K562 (cell line): ENCODE results near the gene RECK. TPM values are rescaled to one million over a fixed set of nuclear protein-coding genes. Genes with fewer than 3 reads are reported as not detected.

Experiments
- ATAC-seq: fragments of 200-7000 bp; cut with Tn5 transposase; 3 replicates; pipeline ENCODE4 v1.9.1; 2020; ENCODE audit warnings: moderate library complexity
- BruUV-seq: library from RNA; stranded (reverse); fragments of 400-500 nt; replicated peaks from 2 replicates; lab custom pipeline; 2021; lab: Mats Ljungman, UMichigan
- CTCF ChIA-PET: fragments of 300-600 bp; formaldehyde crosslinking; extraction: SDS; loops from one replicate; lab custom pipeline; 2021; ENCODE audit warnings: low intra/inter-chr PET ratio; lab: Yijun Ruan, JAX
- POLR2A ChIA-PET: fragments of 300-600, 350-650 bp; sonication (Branson Sonifier 250); formaldehyde crosslinking; extraction: SDS; loops from one replicate; lab custom pipeline; 2021; ENCODE audit warnings: antibody characterized with exemption, inconsistent platforms; lab: Yijun Ruan, JAX
- DNase-seq, 4 experiments: peaks; one replicate each; pipeline versions ENCODE4 v3.0.0 to v3.0.0-alpha.2; 2011 to 2018; ENCODE audit warnings: low spot score in 3 of 4, mixed read lengths in 3 of 4; ENCODE audit errors: extremely low read depth in 1 of 4
- FAIRE-seq: peaks from 2 replicates; lab custom pipeline; 2011; peaks lifted over from hg19 to GRCh38; lab: Jason Lieb, UNC
- H2AFZ ChIP-seq: 2 replicates; pipeline ENCODE4 v1.6.0; 2011; ENCODE audit warnings: low read depth, low read length, control low read depth, inconsistent platforms
- H3K27ac ChIP-seq: fragments of 200-600 bp; 3 replicates; pipeline ENCODE4 v1.8.0; 2011; ENCODE audit warnings: low read depth, mild to moderate bottlenecking, control low read depth, inconsistent platforms, low read length, moderate library complexity, mixed read lengths; ENCODE audit errors: extremely low read depth
- H3K27me3 ChIP-seq, 2 experiments: fragments of 300-600 bp in 1 of 2; 2 replicates in 1 of 2; 3 replicates in 1 of 2; pipeline versions ENCODE4 v1.6.0 to v1.8.0; 2011; ENCODE audit warnings: inconsistent platforms in 2 of 2, low read length in 2 of 2, mild to moderate bottlenecking in 1 of 2, mixed read lengths in 1 of 2, moderate library complexity in 1 of 2; ENCODE audit not compliant: control insufficient read depth in 2 of 2, insufficient read depth in 2 of 2
- H3K36me3 ChIP-seq: fragments of 300-600 bp; 3 replicates; pipeline ENCODE4 v1.8.0; 2011; ENCODE audit warnings: mild to moderate bottlenecking, low read length, inconsistent platforms; ENCODE audit not compliant: control insufficient read depth, insufficient read depth
- H3K4me1 ChIP-seq, 2 experiments: fragments of 200-600 bp in 1 of 2; replicated peaks in 1 of 2; 2 replicates in 1 of 2; 3 replicates in 1 of 2; pipeline versions ENCODE4 v1.5.1 to v1.8.0; 2011; ENCODE audit warnings: inconsistent platforms in 2 of 2, low read length in 2 of 2, mild to moderate bottlenecking in 1 of 2, mixed read lengths in 1 of 2, moderate library complexity in 1 of 2; ENCODE audit not compliant: control insufficient read depth in 2 of 2, insufficient read depth in 2 of 2
- H3K4me2 ChIP-seq: 2 replicates; pipeline ENCODE4 v1.6.1; 2011; ENCODE audit warnings: low read length, control low read depth, inconsistent platforms, mixed read lengths; ENCODE audit not compliant: insufficient read depth
- H3K4me3 ChIP-seq: fragments of 200-600 bp; sonication (generic), shearing (Covaris generic); 2 replicates; pipeline ENCODE4 v1.5.1; 2016; ENCODE audit warnings: control low read depth, inconsistent platforms
- H3K79me2 ChIP-seq: fragments of 200-600 bp; 3 replicates; pipeline ENCODE4 v1.8.0; 2011; ENCODE audit warnings: low read length, inconsistent platforms; ENCODE audit not compliant: control insufficient read depth, insufficient read depth
- H3K9ac ChIP-seq, 2 experiments: 2 replicates each; pipeline versions ENCODE4 v1.6.0 to v1.6.1; 2011; ENCODE audit warnings: low read depth in 2 of 2, low read length in 2 of 2, control low read depth in 1 of 2, inconsistent platforms in 1 of 2, mild to moderate bottlenecking in 1 of 2, mixed read lengths in 1 of 2; ENCODE audit not compliant: insufficient read depth in 1 of 2
- H3K9me1 ChIP-seq: one replicate; pipeline ENCODE4 v1.6.0; 2011; ENCODE audit warnings: inconsistent platforms, mild to moderate bottlenecking, low read length, moderate library complexity; ENCODE audit not compliant: control insufficient read depth, insufficient read depth
- H3K9me3 ChIP-seq: replicated peaks from 2 replicates; pipeline ENCODE4 v1.5.1; 2011; ENCODE audit warnings: low read depth, low read length, inconsistent platforms; ENCODE audit not compliant: control insufficient read depth, insufficient read depth
- H4K20me1 ChIP-seq: replicated peaks from 2 replicates; pipeline ENCODE4 v1.6.1; 2011; ENCODE audit warnings: low read length, inconsistent platforms, mixed read lengths; ENCODE audit not compliant: control insufficient read depth, insufficient read depth
- BCLAF1 ChIP-seq, 2 experiments: fragments of 450-650 bp in 1 of 2; IDR thresholded peaks; 2 replicates each; pipeline ENCODE4 v1.6.1; 2011 to 2017; ENCODE audit warnings: low read depth in 2 of 2, antibody characterized with exemption in 1 of 2, borderline replicate concordance in 1 of 2, low read length in 1 of 2, mild to moderate bottlenecking in 1 of 2, mixed read lengths in 1 of 2; ENCODE audit not compliant: control insufficient read depth in 1 of 2
- COPS2 ChIP-seq: fragments of 450-650 bp; conservative IDR thresholded peaks from 2 replicates; pipeline ENCODE4 v1.6.1; 2016; ENCODE audit warnings: mild to moderate bottlenecking, moderate library complexity
- FOXJ2 ChIP-seq: fragments of 200-800 bp; sonication (Bioruptor generic); IDR thresholded peaks from 2 replicates; pipeline ENCODE4 v1.6.1; 2016; ENCODE audit warnings: missing genetic modification characterization, missing compliant biosample characterization
- HIVEP1 ChIP-seq: fragments of 250-450 bp; sonication (Bioruptor Pico); IDR thresholded peaks from 2 replicates; pipeline ENCODE4 v1.4.0; 2020; ENCODE audit warnings: mild to moderate bottlenecking
- KHSRP ChIP-seq: fragments of 450-650 bp; IDR thresholded peaks from 2 replicates; pipeline ENCODE4 v1.6.1; 2017
- SP1 ChIP-seq: sonication (generic); formaldehyde crosslinking; IDR thresholded peaks from 2 replicates; pipeline ENCODE4 v1.8.1; 2022; ENCODE audit warnings: mild to moderate bottlenecking, missing genetic modification reagents
- TBL1XR1 ChIP-seq, 2 experiments: IDR thresholded peaks; 2 replicates each; pipeline ENCODE4 v1.6.1; 2012; ENCODE audit warnings: improper control_type of control experiment in 2 of 2, low read length in 2 of 2, mild to moderate bottlenecking in 1 of 2
- TSHZ1 ChIP-seq: fragments of 250-450 bp; sonication (Bioruptor Pico); IDR thresholded peaks from 2 replicates; pipeline ENCODE4 v1.4.0; 2020; ENCODE audit warnings: mild to moderate bottlenecking, moderate library complexity
- ZBED1 ChIP-seq: IDR thresholded peaks from 2 replicates; pipeline ENCODE4 v1.6.1; 2014
- ZNF785 ChIP-seq: fragments of 250-450 bp; sonication (Bioruptor Pico); IDR thresholded peaks from 2 replicates; pipeline ENCODE4 v1.4.0; 2020; ENCODE audit warnings: mild to moderate bottlenecking
- WGBS: fragments of 100-300 bp; shearing (Covaris generic); methylation state at CpG from one replicate; pipeline ENCODE4 v1.1.6; 2016; ENCODE audit warnings: low coverage, mixed read lengths; ENCODE audit not compliant: insufficient coverage; ENCODE audit errors: missing lambda C conversion rate; 5-methylcytosine and 5-hydroxymethylcytosine counted together
- in situ Hi-C: fragments of 300-500 bp; cut with MboI; formaldehyde crosslinking; loops from 4 replicates; pipeline ENCODE4 v1.15.0; 2018; ENCODE audit warnings: inconsistent platforms, mixed read lengths
- intact Hi-C: fragments of 100-400 bp; cut with micrococcal nuclease; formaldehyde crosslinking; loops from 2 replicates; pipeline ENCODE4 v1.14.2; 2022
- polyA plus RNA-seq, 8 experiments: library from polyadenylated mRNA; depleted of rRNA in 4 of 8; stranded (reverse) in 5 of 8; unstranded in 3 of 8; fragments of >200 nt; fragmentation: Nextera tagmentation in 2 of 8; fragmentation: Illumina TruSeq in 1 of 8; extraction: Ambion mirVana in 2 of 8; extraction: Trizol in 1 of 8; gene quantifications; 2 replicates each; pipeline versions ENCODE4 v1.2.1 to v1.2.3, GENCODE V29; 2011 to 2014; ENCODE audit warnings: inconsistent platforms in 1 of 8, missing spikeins in 1 of 8
- total RNA-seq, 7 experiments: library from RNA; depleted of rRNA in 6 of 7; stranded (reverse); fragments of >200 nt in 6 of 7; fragmentation: Illumina TruSeq in 2 of 7; extraction: Trizol in 2 of 7; gene quantifications; 2 replicates each; pipeline versions ENCODE4 v1.2.1 to v1.2.3, GENCODE V29; 2011 to 2021; ENCODE audit warnings: low replicate concordance in 1 of 7

Gene RECK
- total and polyA plus RNA-seq, 9 of the 15 experiments (the other 6 are each of a cell fraction or from before 2014, with no cell fraction given) = 0.04 to 0.36 (median 0.16) TPM

GRCh38 chr9:36127652-36128244 is 91.0 kb downstream of the RECK start (continued):
- TF ChIP-seq TSHZ1 (CRISPR knock-in tag) (no peak), KHSRP (no peak)

- BruUV-seq = no TSS peak
- WGBS = 16% methylated on average over 8 of the region's 8 CpGs
- Histone ChIP-seq H2AFZ (peak overlapping the region; percentile 59; the same call in 1 of the 2 replicates), H3K4me3 (no peak overlapping the region), H3K9ac (no peak overlapping the region), H3K36me3 (no peaks in the 10 kb centered on the region), H3K4me2 (no peak overlapping the region), H3K79me2 (no peaks in the 10 kb centered on the region), H3K27ac (no peak overlapping the region), H3K27me3 (no peaks in the 10 kb centered on the region), H4K20me1 (no peaks in the 10 kb centered on the region), H3K9me3 (no peaks in the 10 kb centered on the region), H3K4me1 (no peaks in the 10 kb centered on the region; a peak in 2 of 5 replicates), H3K9me1 (no peaks in the 10 kb centered on the region)
- in situ Hi-C loops = no loop called here
- POLR2A ChIA-PET = interaction anchor here (0.8 to 1.0 kb wide), 2 partner anchors 12 to 15 kb away, joined by 3 read pairs; no protein-coding TSS in a partner anchor
- TF ChIP-seq COPS2 (no peak), TBL1XR1 (IDR thresholded peaks at IDR 0.05; ENCODE audit: low read length in 2 of 2) (no peak), ZNF785 (CRISPR knock-in tag) (no peak), ZBED1 (no peak), HIVEP1 (CRISPR knock-in tag) (no peak), FOXJ2 (tag) (no peak), BCLAF1 (IDR thresholded peaks at IDR 0.05; ENCODE audit: borderline replicate concordance in 1 of 2, control insufficient read depth in 1 of 2, low read depth in 2 of 2, low read length in 1 of 2) (no peak), SP1 (no peak)
- CTCF ChIA-PET = no interaction called here
- DNase-seq (no peak), FAIRE-seq (no peak), ATAC-seq (no peak)
- intact Hi-C loops = no loop called here
Measured at GRCh38 chr9:36128349-36128748, 91.6 kb downstream of the RECK start.
